ENCODE data around the gene ZNF287. TPM values are rescaled to one million over a fixed set of nuclear protein-coding genes. Genes with fewer than 3 reads are reported as not detected.

Gene ZNF287
- total and polyA plus RNA-seq, 2 donors (not counting 1 experiment from before 2014, with no cell fraction given), result 6.6 to 6.7 TPM

DNA sequence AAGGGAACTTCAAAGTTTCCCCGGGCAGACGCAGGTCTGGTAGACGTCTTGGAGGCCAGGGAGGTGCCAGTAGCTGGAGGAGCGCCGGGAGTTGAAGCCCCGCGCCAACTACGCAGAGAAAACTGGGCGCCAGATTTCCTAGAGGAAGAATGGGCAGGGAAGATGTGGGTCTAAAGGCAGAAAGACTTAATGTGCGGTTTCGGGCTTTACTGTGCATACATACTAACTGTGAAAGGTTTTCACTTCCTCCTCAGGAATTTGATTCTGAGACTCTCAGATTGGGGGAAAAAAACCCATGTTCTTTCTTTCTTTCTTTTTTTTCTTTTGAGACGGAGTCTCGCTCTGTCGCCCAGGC lies 331 bp upstream of the ZNF287 start:
- Histone ChIP-seq H3K9ac (ENCODE audit: insufficient read depth, low read length) (no peak overlapping the region), H3K27me3 (ENCODE audit: control insufficient read depth, insufficient read depth, low read length) (no peaks in the 10 kb centered on the region), H3K36me3 (ENCODE audit: control insufficient read depth, insufficient read depth, low read length) (no peaks in the 10 kb centered on the region), H3K4me1 (ENCODE audit: control insufficient read depth, extremely low read depth, insufficient read depth, low read length) (peaks cover 5% of the 10 kb centered on the region), H3K9me3 (ENCODE audit: control insufficient read depth, insufficient read depth, low read depth, low read length) (no peaks in the 10 kb centered on the region), H3K79me2 (ENCODE audit: control insufficient read depth, insufficient read depth, low read length) (no peaks in the 10 kb centered on the region), H3K27ac (ENCODE audit: insufficient read depth, low read length) (no peak overlapping the region), H3K4me3 (replicated peaks in 1 of 4; ENCODE audit: control extremely low read depth in 1 of 4, insufficient read depth in 1 of 4, low read depth in 3 of 4, low read length in 4 of 4) (peak overlapping the region in 1 of 4 experiments; percentile 91), H4K20me1 (ENCODE audit: control insufficient read depth, extremely low read depth, insufficient read depth, low read length) (no peaks in the 10 kb centered on the region), H3K4me2 (ENCODE audit: extremely low read depth, insufficient read depth, low read length) (no peak overlapping the region), H2AFZ (ENCODE audit: low read length) (no peak overlapping the region)
- TF ChIP-seq, protein P1, sequence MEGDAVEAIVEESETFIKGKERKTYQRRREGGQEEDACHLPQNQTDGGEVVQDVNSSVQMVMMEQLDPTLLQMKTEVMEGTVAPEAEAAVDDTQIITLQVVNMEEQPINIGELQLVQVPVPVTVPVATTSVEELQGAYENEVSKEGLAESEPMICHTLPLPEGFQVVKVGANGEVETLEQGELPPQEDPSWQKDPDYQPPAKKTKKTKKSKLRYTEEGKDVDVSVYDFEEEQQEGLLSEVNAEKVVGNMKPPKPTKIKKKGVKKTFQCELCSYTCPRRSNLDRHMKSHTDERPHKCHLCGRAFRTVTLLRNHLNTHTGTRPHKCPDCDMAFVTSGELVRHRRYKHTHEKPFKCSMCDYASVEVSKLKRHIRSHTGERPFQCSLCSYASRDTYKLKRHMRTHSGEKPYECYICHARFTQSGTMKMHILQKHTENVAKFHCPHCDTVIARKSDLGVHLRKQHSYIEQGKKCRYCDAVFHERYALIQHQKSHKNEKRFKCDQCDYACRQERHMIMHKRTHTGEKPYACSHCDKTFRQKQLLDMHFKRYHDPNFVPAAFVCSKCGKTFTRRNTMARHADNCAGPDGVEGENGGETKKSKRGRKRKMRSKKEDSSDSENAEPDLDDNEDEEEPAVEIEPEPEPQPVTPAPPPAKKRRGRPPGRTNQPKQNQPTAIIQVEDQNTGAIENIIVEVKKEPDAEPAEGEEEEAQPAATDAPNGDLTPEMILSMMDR (conservative IDR thresholded peaks at IDR 0.05 in 1 of 2, IDR thresholded peaks at IDR 0.05 in 1 of 2; ENCODE audit: low read depth in 1 of 2, low read length in 2 of 2), result no peak
- no peak for TF ChIP-seq EZH2 (IDR thresholded peaks at IDR 0.05; ENCODE audit: low read length, missing control alignments)
- no peak for DNase-seq (ENCODE audit: low read depth in 2 of 2)

DNA sequence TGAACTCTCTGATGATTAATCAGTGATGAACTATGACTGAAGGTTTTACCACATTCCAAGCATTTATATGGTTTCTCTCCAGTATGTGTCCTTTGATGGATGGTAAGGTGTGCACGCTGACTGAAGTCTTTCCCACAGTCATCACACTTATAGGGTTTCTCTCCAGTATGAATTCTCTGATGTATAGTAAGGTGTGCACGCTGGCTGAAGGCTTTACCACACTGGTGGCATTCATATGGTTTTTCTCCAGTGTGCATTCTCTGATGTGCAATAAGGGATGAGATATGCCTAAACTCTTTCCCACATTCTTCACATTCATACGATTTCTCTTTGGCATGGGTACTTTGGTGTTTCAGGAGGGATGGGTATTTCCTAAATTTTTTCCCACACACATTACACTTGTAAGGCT lies 16.4 kb downstream of the ZNF287 start:
- H3K4me2 ChIP-seq (ENCODE audit: extremely low read depth, insufficient read depth, low read length), result no peak overlapping the region
- H3K4me1 ChIP-seq (ENCODE audit: control insufficient read depth, extremely low read depth, insufficient read depth, low read length), result no peaks in the 10 kb centered on the region
- H3K79me2 ChIP-seq (ENCODE audit: control insufficient read depth, insufficient read depth, low read length), result no peaks in the 10 kb centered on the region
- peak in 1 of 2 donors; percentile 2 for DNase-seq (ENCODE audit: low read depth in 2 of 2)
- no peak overlapping the region for H3K9ac ChIP-seq (ENCODE audit: insufficient read depth, low read length)
- no peak overlapping the region for H3K27ac ChIP-seq (ENCODE audit: insufficient read depth, low read length)
- no peak overlapping the region for H3K4me3 ChIP-seq (replicated peaks in 1 of 4; ENCODE audit: control extremely low read depth in 1 of 4, insufficient read depth in 1 of 4, low read depth in 3 of 4, low read length in 4 of 4)
- no peaks in the 10 kb centered on the region for H3K27me3 ChIP-seq (ENCODE audit: control insufficient read depth, insufficient read depth, low read length)
- peaks cover 2% of the 10 kb centered on the region for H3K9me3 ChIP-seq (ENCODE audit: control insufficient read depth, insufficient read depth, low read depth, low read length)
- no peak overlapping the region for H2AFZ ChIP-seq (ENCODE audit: low read length)
- no peak for TF ChIP-seq EZH2 (IDR thresholded peaks at IDR 0.05; ENCODE audit: low read length, missing control alignments)
- no peaks in the 10 kb centered on the region for H4K20me1 ChIP-seq (ENCODE audit: control insufficient read depth, extremely low read depth, insufficient read depth, low read length)
- H3K36me3 ChIP-seq (ENCODE audit: control insufficient read depth, insufficient read depth, low read length), result no peaks in the 10 kb centered on the region

DNA sequence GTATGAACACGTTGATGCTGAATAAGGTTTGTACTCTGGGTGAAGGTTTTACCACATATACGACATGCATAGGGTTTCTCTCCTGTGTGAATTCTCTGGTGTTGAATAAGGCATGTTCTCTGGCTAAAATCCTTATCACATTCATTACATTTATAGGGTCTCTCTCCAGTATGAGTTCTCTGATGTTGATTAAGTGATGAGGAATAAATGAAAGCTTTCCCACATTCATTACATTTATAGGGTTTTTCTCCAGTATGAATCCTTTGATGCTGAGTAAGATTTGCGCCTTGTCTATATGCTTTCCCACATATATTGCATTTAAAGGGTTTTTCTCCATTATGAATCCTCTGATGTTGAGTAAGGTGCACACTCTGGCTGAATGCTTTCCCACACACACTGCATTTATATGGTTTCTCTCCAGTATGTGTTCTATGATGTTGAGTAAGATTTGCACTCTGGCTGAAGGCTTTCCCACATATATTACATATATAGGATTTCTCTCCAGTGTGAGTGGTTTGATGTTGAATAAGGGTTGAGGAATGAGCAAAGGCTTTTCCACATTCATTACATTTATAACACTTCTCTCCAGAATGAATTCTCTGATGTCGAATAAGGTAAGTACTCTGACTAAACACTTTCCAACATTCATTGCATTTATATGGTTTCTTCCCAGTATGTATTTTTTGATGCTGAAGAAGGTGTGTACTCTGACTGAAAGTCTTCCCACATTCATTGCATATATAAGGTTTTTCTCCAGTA lies 16.9 kb downstream of the ZNF287 start:
- no peaks in the 10 kb centered on the region for H3K4me1 ChIP-seq (ENCODE audit: control insufficient read depth, extremely low read depth, insufficient read depth, low read length)
- no peak overlapping the region for H2AFZ ChIP-seq (ENCODE audit: low read length)
- no peak overlapping the region for H3K27ac ChIP-seq (ENCODE audit: insufficient read depth, low read length)
- peak in 1 of 2 donors; percentile 2 for DNase-seq (ENCODE audit: low read depth in 2 of 2)
- TF ChIP-seq EZH2 (IDR thresholded peaks at IDR 0.05; ENCODE audit: low read length, missing control alignments), result no peak
- TF ChIP-seq, protein P1 (conservative IDR thresholded peaks at IDR 0.05 in 1 of 2, IDR thresholded peaks at IDR 0.05 in 1 of 2; ENCODE audit: low read depth in 1 of 2, low read length in 2 of 2), result no peak
- H3K4me3 ChIP-seq (replicated peaks in 1 of 4; ENCODE audit: control extremely low read depth in 1 of 4, insufficient read depth in 1 of 4, low read depth in 3 of 4, low read length in 4 of 4), result no peak overlapping the region
- H3K9ac ChIP-seq (ENCODE audit: insufficient read depth, low read length), result no peak overlapping the region
- peaks cover 2% of the 10 kb centered on the region for H3K9me3 ChIP-seq (ENCODE audit: control insufficient read depth, insufficient read depth, low read depth, low read length)
- no peaks in the 10 kb centered on the region for H3K36me3 ChIP-seq (ENCODE audit: control insufficient read depth, insufficient read depth, low read length)
- no peaks in the 10 kb centered on the region for H3K79me2 ChIP-seq (ENCODE audit: control insufficient read depth, insufficient read depth, low read length)
- H3K27me3 ChIP-seq (ENCODE audit: control insufficient read depth, insufficient read depth, low read length), result no peaks in the 10 kb centered on the region
- no peak overlapping the region for H3K4me2 ChIP-seq (ENCODE audit: extremely low read depth, insufficient read depth, low read length)
- H4K20me1 ChIP-seq (ENCODE audit: control insufficient read depth, extremely low read depth, insufficient read depth, low read length), result no peaks in the 10 kb centered on the region
